HS-27A (cell line): ENCODE data around the gene TTI1.

Source experiments
- DNase-seq: peaks from one replicate; pipeline ENCODE4 v3.0.0-alpha.2; 2012; ENCODE audit warnings: low read depth, missing footprints

TTI1 gene

GRCh38 chr20:37987602-37988290 is 45.5 kb downstream of the TTI1 start:
- no peak for DNase-seq

GRCh38 chr20:37986873-37987601 is 46.2 kb downstream of the TTI1 start:
- DNase-seq = no peak

GRCh38 chr20:37986044-37986858 is 47.0 kb downstream of the TTI1 start:
- no peak for DNase-seq

- no peak for DNase-seq
Observed at GRCh38 chr20:37984018-37984785, 49.1 kb downstream of the TTI1 start.

GRCh38 chr20:37983286-37983685 is 50.0 kb downstream of the TTI1 start:
- no peak for DNase-seq

- DNase-seq = no peak
Observed at GRCh38 chr20:37981568-37981967, 51.7 kb downstream of the TTI1 start.

- no peak for DNase-seq
Observed at GRCh38 chr20:37980876-37981275, 52.4 kb downstream of the TTI1 start.

- DNase-seq = no peak
Observed at GRCh38 chr20:37980383-37980782, 52.9 kb downstream of the TTI1 start.

- no peak for DNase-seq
Observed at GRCh38 chr20:37979021-37979985, 54.0 kb downstream of the TTI1 start.

GRCh38 chr20:37977786-37978185 is 55.5 kb downstream of the TTI1 start:
- no peak for DNase-seq

GRCh38 chr20:37977338-37977737 is 55.9 kb downstream of the TTI1 start:
- DNase-seq = no peak

GRCh38 chr20:37976887-37977286 is 56.4 kb downstream of the TTI1 start:
- no peak for DNase-seq

GRCh38 chr20:37973059-37973910 is 60.0 kb downstream of the TTI1 start:
- no peak for DNase-seq

GRCh38 chr20:37972256-37973058 is 60.8 kb downstream of the TTI1 start:
- no peak for DNase-seq

GRCh38 chr20:37971561-37972127 is 61.6 kb downstream of the TTI1 start:
- no peak for DNase-seq

GRCh38 chr20:37970856-37971245 is 62.4 kb downstream of the TTI1 start:
- DNase-seq = no peak

- no peak for DNase-seq
Observed at GRCh38 chr20:37969949-37970855, 63.1 kb downstream of the TTI1 start.
